OCI-LY1 (cell line): ENCODE results near the gene ADAMTS10.

Source experiments
- CTCF ChIP-seq: fragments of 200-600 bp; sonication (generic), shearing (Covaris generic); IDR thresholded peaks from 2 replicates; pipeline ENCODE4 v1.5.1; 2017; ENCODE audit warnings: mild to moderate bottlenecking, antibody characterized with exemption, low read length, moderate library complexity, mixed read lengths
- EZH2 ChIP-seq: fragments of 200-600 bp; sonication (generic), shearing (Covaris generic); IDR thresholded peaks from 2 replicates; pipeline ENCODE4 v1.8.0; 2017; ENCODE audit warnings: borderline replicate concordance, mixed run types, mild to moderate bottlenecking, antibody characterized with exemption, low read length, moderate library complexity, mixed read lengths

GRCh38 chr19:8617984-8618383 lies 7.5 kb upstream of the ADAMTS10 start:
- TF ChIP-seq CTCF (no peak), EZH2 (no peak)
